H7 (cell line): ENCODE data around the gene DRC7. TPM values are rescaled to one million over a fixed set of nuclear protein-coding genes. Genes with fewer than 3 reads are reported as not detected.

Experiments used
- DNase-seq: peaks from one replicate; pipeline ENCODE4 v3.0.0; 2012
- H3K27me3 ChIP-seq: 2 replicates; pipeline ENCODE4 v1.6.0; 2011; ENCODE audit warnings: mild to moderate bottlenecking, low read length; ENCODE audit not compliant: control insufficient read depth, insufficient read depth
- H3K36me3 ChIP-seq: replicated peaks from 2 replicates; pipeline ENCODE4 v1.5.1; 2011; ENCODE audit warnings: low read length; ENCODE audit not compliant: control insufficient read depth, insufficient read depth
- H3K4me3 ChIP-seq: 2 replicates; pipeline ENCODE4 v1.5.1; 2011; ENCODE audit warnings: low read depth, mild to moderate bottlenecking, control low read depth, low read length, moderate library complexity; ENCODE audit not compliant: insufficient read depth
- total RNA-seq: library from RNA; depleted of rRNA; stranded (reverse); fragments of >200 nt; shearing (Covaris generic); gene quantifications from 2 replicates; pipeline ENCODE4 v1.2.3, GENCODE V29; 2014

DRC7 gene
- total RNA-seq, 1 experiment from 2014 or later, result 0.03 TPM

DNA sequence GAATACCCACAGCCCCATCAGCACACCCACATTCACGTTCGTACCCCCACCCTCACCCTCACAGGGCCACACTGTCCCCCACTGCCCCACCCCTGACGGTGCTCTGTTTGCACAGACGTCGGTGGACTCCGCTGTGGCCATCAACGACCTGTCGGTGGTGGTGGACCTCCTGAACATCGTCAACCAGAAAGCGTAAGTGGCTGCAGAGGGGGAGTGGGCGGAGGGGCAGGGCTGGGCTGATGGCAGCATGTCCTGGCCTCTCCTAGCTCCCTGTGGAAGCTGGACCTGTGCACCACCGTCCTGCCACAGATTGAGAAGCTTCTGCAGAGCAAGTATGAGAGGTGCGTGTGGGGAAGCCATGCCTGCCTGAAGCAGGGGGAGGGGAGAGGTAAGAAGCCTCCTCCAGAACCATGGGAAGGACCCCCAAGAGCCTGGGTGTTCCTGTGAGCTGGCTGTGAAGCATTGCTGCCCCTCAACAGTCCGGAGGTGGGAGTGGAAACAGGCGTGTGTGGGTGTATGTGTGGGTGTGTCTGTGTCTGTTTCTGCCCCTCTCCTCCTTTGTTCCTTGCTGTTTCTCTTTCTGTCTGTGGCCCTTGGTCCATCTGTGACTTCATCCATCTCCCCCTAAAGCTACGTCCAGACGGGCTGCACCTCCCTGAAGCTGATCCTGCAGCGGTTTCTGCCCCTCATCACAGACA is 61.3 kb downstream of the DRC7 start:
- H3K36me3 ChIP-seq, result peaks cover 5% of the 10 kb centered on the region
- no peak for DNase-seq

DNA sequence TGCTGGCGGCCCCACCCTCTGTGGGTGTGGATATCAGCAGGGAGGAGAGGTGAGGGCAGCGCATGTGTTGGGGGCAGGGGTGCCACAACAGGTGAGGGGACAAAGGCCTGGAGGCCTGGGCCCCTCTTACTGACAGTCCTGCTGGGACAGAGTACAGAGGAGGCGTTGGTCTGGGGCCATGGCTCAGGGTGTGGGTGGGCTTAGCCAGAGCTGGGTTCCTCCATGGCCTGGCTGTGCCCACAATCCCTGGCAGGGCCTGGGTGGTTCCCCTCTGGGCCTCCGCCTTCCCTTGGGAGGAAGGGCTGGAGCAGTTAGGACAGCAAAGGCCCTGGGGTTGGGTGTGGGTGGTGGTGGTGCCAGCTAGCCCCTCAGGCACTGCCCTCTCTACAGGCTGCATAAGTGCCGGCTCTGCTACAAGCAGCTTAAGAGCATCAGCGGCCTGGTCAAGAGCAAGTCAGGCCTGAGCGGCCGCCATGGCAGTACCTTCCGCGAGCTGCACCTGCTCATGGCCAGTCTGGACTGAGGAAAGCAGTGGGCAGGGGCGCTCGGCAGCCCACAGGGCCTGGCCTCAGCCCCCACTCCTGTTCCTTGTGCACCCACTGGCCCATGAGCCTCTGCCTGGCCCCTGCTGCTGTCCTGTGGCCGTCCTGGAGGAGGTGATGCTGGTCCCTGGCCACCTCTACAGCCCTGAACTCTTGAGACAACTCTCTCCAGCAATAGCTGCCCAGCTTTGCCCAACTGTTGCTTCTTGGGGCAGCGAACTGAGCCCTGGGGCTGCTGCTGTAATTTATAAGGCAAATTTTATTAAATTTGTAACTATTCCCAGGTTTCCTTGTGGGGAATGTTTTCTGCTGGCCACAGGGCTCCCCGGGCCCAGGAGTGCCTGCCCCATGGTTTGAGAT is 62.1 kb downstream of the DRC7 start:
- DNase-seq, result no peak
- peaks cover 5% of the 10 kb centered on the region for H3K36me3 ChIP-seq
- no peaks in the 10 kb centered on the region for H3K27me3 ChIP-seq
- no peak overlapping the region for H3K4me3 ChIP-seq

More for the DNA sequence above, 61.3 kb downstream of the DRC7 start:
- Histone ChIP-seq H3K27me3 (no peaks in the 10 kb centered on the region), H3K4me3 (no peak overlapping the region)

DNA sequence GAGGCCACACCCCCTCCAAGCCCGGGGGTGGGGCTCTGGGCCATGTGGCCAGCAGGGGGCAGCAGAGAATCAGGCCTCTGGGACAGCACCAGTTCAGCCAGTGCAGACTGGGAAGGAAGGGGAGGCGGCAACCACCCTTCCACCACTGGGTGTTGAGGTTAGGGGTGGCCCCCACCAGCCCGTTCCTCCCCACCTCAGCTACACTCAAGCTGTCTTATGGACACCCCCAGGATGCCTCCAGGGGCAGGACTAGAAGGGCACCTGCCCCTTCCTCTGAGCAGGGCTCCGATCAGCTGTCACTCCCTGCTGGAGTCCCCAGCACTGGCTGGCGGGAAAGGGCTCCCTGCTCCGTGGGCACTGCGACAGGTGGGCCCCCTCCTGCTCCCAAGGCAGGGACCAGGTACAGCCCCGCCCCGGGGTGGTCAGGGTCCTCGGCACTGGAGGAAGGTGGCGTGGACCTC is 62.8 kb downstream of the DRC7 start:
- Histone ChIP-seq H3K36me3 (peaks cover 5% of the 10 kb centered on the region), H3K27me3 (no peaks in the 10 kb centered on the region), H3K4me3 (no peak overlapping the region)
- DNase-seq, result peak; percentile 99

DNA sequence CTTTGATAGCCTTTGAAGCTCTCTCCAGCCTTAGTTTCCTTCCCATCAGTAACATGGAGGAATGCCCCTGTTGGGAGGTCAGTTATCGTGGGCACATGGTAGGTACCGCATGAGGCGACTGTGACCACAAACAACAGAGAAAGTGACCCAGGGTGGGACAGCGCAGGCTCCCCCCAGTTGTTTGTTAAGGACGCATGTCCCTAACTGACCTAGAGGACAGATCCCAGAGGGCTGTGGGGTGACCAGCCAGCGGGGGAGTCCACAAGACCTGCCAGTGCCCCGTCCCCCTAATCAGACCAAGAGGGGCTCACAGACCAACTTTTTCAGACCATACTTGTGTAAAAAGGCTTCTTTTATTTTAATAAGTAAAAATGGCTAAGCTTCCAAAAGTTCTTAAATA is 63.3 kb downstream of the DRC7 start:
- Histone ChIP-seq H3K4me3 (no peak overlapping the region), H3K36me3 (peaks cover 5% of the 10 kb centered on the region), H3K27me3 (no peaks in the 10 kb centered on the region)
- no peak for DNase-seq

DNA sequence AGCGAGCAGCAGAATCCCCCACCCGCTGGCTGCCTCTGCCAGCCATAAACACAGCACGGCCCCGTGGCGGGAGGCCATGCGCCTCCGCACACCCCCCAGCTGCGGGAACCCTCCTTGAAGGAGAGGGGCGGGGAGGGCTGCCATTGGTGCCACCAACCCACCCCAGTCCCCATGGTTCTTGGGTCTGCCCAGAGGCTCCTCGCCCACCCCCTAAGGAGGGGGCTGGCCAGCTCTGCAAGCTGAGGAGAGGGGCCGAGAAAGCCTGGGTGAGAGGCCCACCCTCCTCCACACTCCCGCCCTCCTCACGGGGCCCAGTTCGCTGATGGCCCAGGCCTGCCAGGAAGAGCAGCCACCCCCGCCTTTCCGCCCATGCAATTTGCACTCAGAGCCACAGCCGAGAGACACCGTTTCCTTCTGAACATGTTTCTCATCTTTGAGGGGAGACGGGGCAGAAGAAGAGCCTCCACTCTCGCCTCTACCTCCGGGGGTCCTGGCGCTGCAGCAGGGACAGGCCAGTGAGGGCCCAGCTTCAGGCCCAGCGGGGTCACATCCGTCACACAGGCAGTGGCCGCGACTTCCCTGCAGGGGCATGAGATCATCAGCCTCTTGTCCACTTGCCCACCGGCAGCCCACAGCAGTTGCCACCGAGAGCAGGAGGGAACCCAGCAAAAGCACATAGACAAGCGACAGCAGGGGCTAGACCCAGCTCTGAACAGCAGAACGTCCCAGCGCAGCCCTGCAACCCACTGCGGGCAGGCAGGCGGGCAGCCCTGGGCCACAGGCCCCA is 63.9 kb downstream of the DRC7 start:
- DNase-seq, result no peak
- peaks cover 5% of the 10 kb centered on the region for H3K36me3 ChIP-seq
- H3K4me3 ChIP-seq, result no peak overlapping the region
- no peaks in the 10 kb centered on the region for H3K27me3 ChIP-seq

DNA sequence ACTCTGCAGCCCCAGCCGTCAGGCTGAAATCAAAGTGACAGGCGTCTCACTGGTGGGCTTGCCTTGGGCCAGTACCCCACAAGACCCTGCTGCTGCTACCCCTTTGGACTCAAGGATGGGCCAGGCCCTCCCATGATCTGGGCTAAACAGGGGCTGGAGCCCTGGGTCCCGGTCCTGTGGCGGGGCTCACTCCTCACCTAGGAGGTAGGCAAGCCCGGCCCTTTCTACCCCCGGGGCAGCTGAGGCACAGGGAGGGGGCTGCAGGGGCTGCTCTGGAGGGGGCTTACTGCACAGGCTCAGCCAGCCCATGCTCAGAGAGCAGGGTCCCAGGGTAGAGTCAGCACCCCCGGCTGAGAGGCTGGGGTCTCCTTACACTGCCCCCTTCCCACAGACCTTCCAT is 64.5 kb downstream of the DRC7 start:
- H3K36me3 ChIP-seq, result peaks cover 5% of the 10 kb centered on the region
- DNase-seq, result no peak
- H3K27me3 ChIP-seq, result no peaks in the 10 kb centered on the region
- H3K4me3 ChIP-seq, result no peak overlapping the region

DNA sequence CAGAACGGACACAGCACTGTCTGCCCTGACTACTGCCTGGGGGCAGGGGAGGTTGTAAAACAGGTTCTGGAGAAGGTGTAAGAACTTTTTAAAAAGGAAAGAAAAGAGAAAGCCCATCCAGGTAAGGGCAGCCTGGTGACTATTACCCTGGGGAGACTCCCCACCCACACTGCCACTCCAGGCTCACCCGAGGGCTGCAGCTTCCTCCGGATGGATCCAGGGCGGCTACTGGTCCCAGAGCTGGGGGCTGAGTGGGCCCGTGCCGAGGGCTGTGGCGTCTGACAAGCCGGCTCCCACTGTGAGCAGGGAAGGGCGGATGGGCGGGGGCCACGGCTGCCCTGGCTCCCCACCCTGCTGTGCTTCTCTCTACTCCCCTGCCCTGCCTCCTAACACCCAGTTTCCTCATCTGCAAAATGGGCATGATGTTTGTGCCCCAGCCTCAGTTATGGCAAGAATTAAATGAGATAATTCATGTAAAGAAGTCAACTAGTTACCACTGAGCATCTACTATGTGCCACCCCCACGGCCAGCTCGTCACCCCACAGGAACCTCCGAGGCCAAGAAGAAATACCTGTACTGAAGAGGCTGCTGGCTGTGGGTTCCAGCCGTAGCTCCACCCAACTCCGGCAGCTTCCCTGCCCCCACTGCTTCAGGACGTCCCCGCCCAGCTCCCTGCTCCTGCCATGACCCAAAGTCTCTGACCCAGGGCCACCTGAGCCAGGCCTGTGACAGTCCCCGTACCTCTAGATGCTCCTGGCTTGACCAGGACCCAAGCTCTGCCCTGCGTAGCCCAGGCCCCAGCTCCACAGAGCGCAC is 65.1 kb downstream of the DRC7 start:
- H3K36me3 ChIP-seq, result peaks cover 5% of the 10 kb centered on the region
- DNase-seq, result no peak
- H3K4me3 ChIP-seq, result no peak overlapping the region
- no peaks in the 10 kb centered on the region for H3K27me3 ChIP-seq

DNA sequence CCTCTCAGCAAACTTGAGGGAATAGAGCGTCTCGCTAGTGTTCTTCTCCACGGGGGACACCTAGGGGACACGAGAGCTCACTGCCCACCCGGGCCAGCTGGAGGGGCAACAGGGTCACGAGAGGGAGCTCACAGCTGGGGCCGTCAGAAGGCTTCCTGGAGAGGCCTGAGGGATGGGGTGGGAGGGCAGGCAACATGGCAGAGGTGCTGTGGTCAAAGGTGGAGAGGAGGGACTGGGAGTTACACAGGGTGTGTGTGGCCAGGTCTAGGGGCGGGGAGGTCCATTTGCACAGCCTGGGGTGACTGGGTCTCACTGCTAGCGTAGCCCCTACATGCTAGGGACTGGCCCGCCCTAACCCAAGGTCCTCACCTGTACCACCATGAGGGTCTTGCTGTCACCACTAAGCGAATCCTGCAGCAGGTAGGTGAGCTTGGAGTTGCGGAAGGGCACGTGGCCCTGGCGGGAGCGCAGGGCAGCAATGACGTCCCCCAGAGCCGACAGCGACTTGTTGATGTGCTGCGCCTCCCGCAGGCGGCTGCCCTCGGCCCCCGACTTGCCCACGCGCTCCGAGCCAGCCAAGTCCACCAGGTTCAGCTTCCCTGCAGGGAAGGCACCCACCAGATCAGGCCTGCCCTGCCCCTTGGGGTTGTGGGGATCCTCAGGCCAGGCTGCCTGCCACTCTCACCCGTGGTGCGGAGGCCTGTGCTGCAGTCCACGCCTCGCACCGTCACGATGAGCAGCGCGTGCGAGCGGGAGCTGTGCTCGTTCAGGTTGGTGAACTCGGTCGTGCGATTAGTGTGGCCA is 66.0 kb downstream of the DRC7 start:
- Histone ChIP-seq H3K4me3 (no peak overlapping the region), H3K36me3 (peaks cover 5% of the 10 kb centered on the region), H3K27me3 (no peaks in the 10 kb centered on the region)
- peak; percentile 82 for DNase-seq

DNA sequence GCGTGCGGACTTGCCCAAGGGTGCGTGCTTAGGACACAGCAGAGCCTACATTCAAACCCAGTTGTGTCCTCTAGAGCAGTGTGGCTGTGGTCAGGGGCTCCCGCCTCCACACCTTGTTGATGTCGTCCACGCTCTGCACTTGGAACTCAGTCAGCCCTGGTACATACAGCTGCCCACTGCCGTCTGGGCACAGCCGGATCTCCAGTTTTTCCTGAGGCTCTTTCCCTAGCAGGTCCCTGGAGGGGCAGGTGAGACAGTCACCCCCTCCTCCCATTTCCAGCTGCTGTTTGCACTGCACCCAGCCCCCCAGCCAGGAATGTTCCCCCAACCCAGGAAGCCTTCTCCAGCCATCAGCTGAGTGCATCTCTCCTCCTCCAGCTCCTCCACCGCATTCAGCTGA is 66.7 kb downstream of the DRC7 start:
- Histone ChIP-seq H3K36me3 (peaks cover 1% of the 10 kb centered on the region), H3K4me3 (no peak overlapping the region), H3K27me3 (no peaks in the 10 kb centered on the region)
- no peak for DNase-seq

DNA sequence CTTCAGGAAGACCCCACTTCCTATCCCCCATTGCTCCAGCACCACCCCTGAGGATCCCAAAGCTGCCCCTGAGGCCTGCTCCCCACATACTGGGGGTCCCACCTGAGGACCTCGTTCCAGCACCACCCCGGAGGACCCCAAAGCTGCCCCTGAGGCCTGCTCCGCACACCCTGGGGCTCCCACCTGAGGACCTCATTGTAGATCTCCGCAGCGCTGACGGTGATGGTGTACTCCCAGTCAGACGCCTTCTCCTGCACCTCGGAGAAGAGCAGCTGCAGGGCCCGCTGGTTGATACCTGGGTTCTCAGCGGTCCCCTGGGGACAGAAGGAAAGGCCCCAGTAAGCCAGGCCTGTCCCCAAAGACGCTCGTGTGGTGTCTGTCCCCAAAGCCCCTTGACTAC is 67.4 kb downstream of the DRC7 start:
- Histone ChIP-seq H3K4me3 (no peak overlapping the region), H3K36me3 (peaks cover 1% of the 10 kb centered on the region)

DNA sequence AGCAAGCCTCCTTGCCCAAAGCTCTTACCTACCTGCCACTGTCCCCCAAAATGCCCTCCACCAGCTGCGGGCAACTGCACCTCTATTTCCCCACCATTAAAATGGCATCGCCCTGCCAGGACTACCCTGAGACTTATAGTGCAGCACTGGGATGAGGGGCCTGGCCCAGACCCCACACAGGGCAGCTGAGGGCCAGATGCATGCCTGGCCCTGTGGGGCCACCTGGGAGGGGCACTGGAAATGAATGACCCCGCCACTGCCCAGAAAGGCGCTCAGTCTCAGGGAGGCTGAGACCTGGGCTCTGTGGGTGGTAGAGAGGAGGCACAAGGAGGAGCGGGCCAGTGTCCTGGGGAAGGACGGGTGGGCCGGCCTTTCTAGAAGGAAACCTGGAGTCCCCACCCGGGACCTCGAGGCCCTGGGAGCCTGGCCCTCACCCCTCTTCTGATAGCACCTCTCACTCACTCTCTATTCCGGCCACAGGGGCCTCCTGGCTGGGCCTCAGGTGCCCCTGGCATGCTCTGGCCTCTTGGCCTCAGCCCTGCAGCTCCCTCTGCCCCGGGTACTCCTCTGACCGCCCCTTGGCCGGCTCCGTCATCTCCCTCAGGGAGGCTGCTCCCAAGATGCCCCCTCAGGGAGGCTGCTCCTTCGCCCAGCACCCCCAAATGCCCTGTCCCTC is 67.9 kb downstream of the DRC7 start:
- Histone ChIP-seq H3K4me3 (no peak overlapping the region), H3K36me3 (peaks cover 1% of the 10 kb centered on the region), H3K27me3 (no peaks in the 10 kb centered on the region)
- no peak for DNase-seq

More for the DNA sequence above, 67.4 kb downstream of the DRC7 start:
- no peak for DNase-seq
- H3K27me3 ChIP-seq, result no peaks in the 10 kb centered on the region

DNA sequence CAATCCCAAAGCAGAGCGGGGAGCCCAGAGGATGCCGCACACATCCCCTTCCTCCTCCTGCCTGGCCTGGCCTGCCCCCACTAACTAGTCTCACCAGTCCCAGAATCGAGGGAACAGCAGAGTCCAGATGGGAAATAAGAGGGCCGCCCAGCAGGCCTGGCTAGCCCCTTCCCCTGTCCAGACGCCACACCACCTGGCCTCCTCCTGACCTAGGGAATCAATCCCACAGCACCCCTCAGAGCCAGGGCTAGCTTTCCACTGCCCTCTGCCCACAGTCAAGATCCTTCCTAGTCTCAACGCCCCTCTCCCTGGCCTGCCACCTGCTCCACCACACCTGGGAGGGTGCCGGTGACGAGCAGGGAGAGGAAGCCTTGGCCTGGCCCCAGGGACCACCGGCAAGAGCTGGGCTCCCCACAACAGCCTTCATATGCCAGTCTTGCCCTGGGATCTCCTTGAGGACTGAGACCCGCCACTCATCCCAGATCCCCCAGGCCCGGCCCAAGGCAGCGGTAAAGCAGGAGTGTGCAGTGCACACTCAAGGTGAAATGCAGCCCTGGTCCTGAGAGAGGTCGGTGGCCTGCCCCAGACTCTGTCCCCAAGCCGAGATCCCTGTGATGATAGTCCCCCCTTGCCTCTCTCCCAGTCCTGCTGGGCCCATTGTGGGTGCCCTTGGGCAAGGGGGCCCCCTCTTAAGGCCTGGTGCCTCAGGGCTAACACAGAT is 68.8 kb downstream of the DRC7 start:
- Histone ChIP-seq H3K27me3 (no peaks in the 10 kb centered on the region), H3K36me3 (peaks cover 1% of the 10 kb centered on the region; the same call in 1 of the 2 replicates), H3K4me3 (no peak overlapping the region)
- DNase-seq, result no peak
